K562 (cell line): ENCODE measurements around the gene POMGNT1.

Experiments
- ARHGAP35 ChIP-seq: fragments of 450-650 bp; IDR thresholded peaks from 2 replicates; pipeline ENCODE4 v1.6.1; 2018; ENCODE audit not compliant: partially characterized antibody
- CBX3 ChIP-seq, 2 experiments: IDR thresholded peaks; 1 replicate in 1 of 2; 2 replicates in 1 of 2; pipeline ENCODE4 v1.6.1; 2012; ENCODE audit warnings: inconsistent platforms in 2 of 2, low read length in 2 of 2, borderline replicate concordance in 1 of 2, control low read depth in 1 of 2
- CTCF ChIP-seq, 3 experiments: IDR thresholded peaks in 2 of 3; conservative IDR thresholded peaks in 1 of 3; 2 replicates each; pipeline ENCODE4 v1.5.1; 2011 to 2012; ENCODE audit warnings: low read length in 3 of 3, mild to moderate bottlenecking in 3 of 3, control low read depth in 2 of 3, improper control_type of control experiment in 1 of 3, inconsistent platforms in 1 of 3, low read depth in 1 of 3, mixed read lengths in 1 of 3, moderate library complexity in 1 of 3; ENCODE audit not compliant: insufficient read depth in 2 of 3
- CUX1 ChIP-seq: fragments of 200-800 bp; sonication (Bioruptor generic); IDR thresholded peaks from 2 replicates; pipeline ENCODE4 v1.6.1; 2016; ENCODE audit warnings: missing genetic modification characterization, missing compliant biosample characterization
- EGR1 ChIP-seq: fragments of 450-650 bp; conservative IDR thresholded peaks from 2 replicates; pipeline ENCODE4 v1.6.1; 2017; ENCODE audit warnings: mild to moderate bottlenecking
- ETS1 ChIP-seq: conservative IDR thresholded peaks from 2 replicates; pipeline ENCODE4 v1.6.1; 2011; ENCODE audit warnings: low read depth, mild to moderate bottlenecking, low read length; ENCODE audit not compliant: control insufficient read depth
- MAX ChIP-seq: sonication (generic); formaldehyde crosslinking; IDR thresholded peaks from 2 replicates; pipeline ENCODE4 v1.9.0; 2022; ENCODE audit warnings: mild to moderate bottlenecking, missing genetic modification reagents
- NR2C1 ChIP-seq, 2 experiments: fragments of 450-650 bp; IDR thresholded peaks; 2 replicates each; pipeline ENCODE4 v1.6.1; 2017; ENCODE audit warnings: mild to moderate bottlenecking in 2 of 2, antibody characterized with exemption in 1 of 2, inconsistent platforms in 1 of 2, missing compliant biosample characterization in 1 of 2, missing genetic modification characterization in 1 of 2
- POLR2A ChIP-seq: fragments of 450-650 bp; conservative IDR thresholded peaks from 2 replicates; pipeline ENCODE4 v1.6.1; 2016
- PTBP1 ChIP-seq: fragments of 200-400 bp; formaldehyde crosslinking; IDR thresholded peaks from 2 replicates; pipeline ENCODE4 v1.6.1; 2017; ENCODE audit warnings: low read depth, low read length
- ZNF318 ChIP-seq, 2 experiments: fragments of 450-650 bp; IDR thresholded peaks; 2 replicates each; pipeline ENCODE4 v1.6.1; 2016; ENCODE audit warnings: mild to moderate bottlenecking in 2 of 2, borderline replicate concordance in 1 of 2, low read depth in 1 of 2, moderate library complexity in 1 of 2
- ZNF830 ChIP-seq: fragments of 250-450 bp; sonication (Bioruptor Pico); IDR thresholded peaks from 2 replicates; pipeline ENCODE4 v1.5.0; 2021; ENCODE audit warnings: mild to moderate bottlenecking

- TF ChIP-seq ETS1 (no peak), ZNF318 (IDR thresholded peaks at IDR 0.05; ENCODE audit: borderline replicate concordance in 1 of 2, low read depth in 1 of 2) (no peak), EGR1 (no peak), POLR2A (no peak), CUX1 (no peak), ARHGAP35 (no peak), CBX3 (IDR thresholded peaks at IDR 0.05; ENCODE audit: borderline replicate concordance in 1 of 2, low read length in 2 of 2) (no peak), CTCF (IDR thresholded peaks at IDR 0.05 in 2 of 3, conservative IDR thresholded peaks at IDR 0.05 in 1 of 3; ENCODE audit: insufficient read depth in 2 of 3, low read depth in 1 of 3, low read length in 3 of 3) (no peak), NR2C1 (IDR thresholded peaks at IDR 0.05) (no peak), NR2C1 (tag; IDR thresholded peaks at IDR 0.05) (no peak), ZNF830 (CRISPR knock-in tag) (no peak), PTBP1 (no peak), MAX (CRISPR knock-in tag) (no peak)
Observed at GRCh38 chr1:46193285-46193684, 4.9 kb downstream of the POMGNT1 start.
